GM10266 (cell line): ENCODE results near the gene ANXA11.
"Not testable (repeated sequence)": the region's sequence is repeated elsewhere in the genome, so short reads cannot be mapped to it uniquely, and the experiment has no call there.

Experiments
- DNase-seq: peaks from one replicate; pipeline ENCODE4 v3.0.0; 2012; ENCODE audit errors: extremely low spot score
- TF ChIP-seq, protein P1 (sequence below): IDR thresholded peaks from 2 replicates; pipeline ENCODE4 v1.5.1; 2012; ENCODE audit warnings: mild to moderate bottlenecking, low read depth; ENCODE audit not compliant: control insufficient read depth, insufficient read depth; ENCODE audit errors: missing control alignments

Gene ANXA11

GRCh38 chr10:80218878-80219277 is 13.5 kb upstream of the ANXA11 start:
- DNase-seq = not testable (repeated sequence)

DNA sequence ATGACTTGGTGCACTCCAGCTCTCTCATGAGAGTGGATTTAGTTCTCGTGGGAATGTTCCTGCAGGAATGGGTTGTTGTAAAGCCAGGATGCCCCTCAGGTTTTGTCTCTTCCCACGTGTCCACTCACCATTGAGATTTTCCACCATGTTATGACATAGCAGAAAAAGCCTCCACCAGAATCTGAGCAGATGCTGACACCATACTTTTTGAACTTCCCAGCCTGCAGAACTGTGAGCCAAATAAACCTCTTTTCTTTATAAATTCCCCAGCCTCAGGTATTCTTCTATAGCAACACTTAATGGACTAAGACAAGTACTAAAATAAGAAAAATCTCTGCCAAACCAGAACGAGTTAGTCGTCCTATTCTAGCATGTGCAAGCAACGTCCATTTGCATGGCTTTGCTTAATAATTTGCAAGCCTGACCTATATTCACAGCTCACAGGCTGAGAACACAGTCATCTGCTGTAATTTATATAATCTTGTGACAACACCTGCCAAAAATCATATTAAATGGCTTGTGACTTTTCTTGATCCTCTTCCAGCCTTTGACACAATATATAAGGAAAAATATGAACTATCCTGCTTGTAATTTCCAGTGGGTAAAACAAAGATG is 9.1 kb upstream of the ANXA11 start:
- not testable (repeated sequence) for DNase-seq

DNA sequence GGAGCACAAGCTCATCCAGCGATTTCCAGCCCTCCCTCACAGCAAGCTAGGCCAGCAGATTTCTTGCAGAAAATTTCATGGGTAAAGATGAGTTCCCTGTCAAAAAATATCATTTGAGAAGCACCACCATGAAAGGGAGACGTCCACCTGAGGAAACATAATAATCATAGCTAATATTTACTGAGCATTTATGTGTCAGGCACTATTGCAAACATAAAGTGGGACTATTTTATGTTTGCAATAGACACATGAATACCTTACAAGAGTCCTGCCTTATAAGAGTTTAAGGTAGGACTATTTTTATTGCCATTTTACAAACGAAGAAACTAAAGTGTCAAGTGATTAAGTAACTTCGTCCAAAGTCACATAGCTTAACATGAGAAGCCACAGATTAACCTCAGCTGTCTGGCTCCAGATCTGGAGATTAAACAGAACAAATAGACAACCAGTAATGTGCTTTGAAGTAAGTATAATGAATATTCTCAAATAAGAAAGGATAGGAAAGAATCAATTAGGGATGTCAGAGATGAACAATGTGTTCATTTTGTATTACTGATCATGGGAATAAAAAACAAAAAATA is 7.3 kb upstream of the ANXA11 start:
- not testable (repeated sequence) for DNase-seq

- no peak for DNase-seq
- TF ChIP-seq, protein P1, sequence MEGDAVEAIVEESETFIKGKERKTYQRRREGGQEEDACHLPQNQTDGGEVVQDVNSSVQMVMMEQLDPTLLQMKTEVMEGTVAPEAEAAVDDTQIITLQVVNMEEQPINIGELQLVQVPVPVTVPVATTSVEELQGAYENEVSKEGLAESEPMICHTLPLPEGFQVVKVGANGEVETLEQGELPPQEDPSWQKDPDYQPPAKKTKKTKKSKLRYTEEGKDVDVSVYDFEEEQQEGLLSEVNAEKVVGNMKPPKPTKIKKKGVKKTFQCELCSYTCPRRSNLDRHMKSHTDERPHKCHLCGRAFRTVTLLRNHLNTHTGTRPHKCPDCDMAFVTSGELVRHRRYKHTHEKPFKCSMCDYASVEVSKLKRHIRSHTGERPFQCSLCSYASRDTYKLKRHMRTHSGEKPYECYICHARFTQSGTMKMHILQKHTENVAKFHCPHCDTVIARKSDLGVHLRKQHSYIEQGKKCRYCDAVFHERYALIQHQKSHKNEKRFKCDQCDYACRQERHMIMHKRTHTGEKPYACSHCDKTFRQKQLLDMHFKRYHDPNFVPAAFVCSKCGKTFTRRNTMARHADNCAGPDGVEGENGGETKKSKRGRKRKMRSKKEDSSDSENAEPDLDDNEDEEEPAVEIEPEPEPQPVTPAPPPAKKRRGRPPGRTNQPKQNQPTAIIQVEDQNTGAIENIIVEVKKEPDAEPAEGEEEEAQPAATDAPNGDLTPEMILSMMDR = no peak
Measured at GRCh38 chr10:80211786-80212185, 6.4 kb upstream of the ANXA11 start.

GRCh38 chr10:80210259-80210658 is 4.9 kb upstream of the ANXA11 start:
- no peak for DNase-seq
- TF ChIP-seq, protein P1 = no peak

DNA sequence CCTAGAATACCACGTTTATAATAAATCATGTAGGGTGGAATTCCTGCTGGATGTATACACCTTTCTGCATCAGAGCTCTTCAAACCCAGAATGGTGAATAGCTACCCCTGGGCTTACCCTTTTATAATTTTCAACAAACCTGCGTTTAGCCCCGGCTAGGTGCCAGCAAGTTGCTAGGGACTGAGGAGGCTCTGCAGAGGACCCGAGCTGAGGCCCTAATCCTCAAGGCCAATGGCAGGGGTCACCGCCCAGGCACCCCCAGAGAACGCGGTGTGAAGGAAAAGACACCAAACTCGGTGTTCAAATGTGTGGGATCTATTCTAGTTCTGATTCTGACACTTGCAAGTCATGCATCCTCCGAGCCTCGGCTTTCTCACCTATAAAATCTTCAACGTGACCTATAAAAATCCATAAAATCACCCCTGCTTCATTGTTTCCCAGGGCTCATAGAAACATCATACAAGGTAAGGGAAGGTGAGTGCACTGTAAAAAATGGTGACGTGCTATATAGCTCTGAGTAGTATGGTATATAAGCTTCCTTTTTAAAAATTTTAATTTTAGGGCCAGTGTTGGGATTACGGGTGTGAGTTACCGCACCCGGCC is 2.5 kb upstream of the ANXA11 start:
- no peak for DNase-seq

DNA sequence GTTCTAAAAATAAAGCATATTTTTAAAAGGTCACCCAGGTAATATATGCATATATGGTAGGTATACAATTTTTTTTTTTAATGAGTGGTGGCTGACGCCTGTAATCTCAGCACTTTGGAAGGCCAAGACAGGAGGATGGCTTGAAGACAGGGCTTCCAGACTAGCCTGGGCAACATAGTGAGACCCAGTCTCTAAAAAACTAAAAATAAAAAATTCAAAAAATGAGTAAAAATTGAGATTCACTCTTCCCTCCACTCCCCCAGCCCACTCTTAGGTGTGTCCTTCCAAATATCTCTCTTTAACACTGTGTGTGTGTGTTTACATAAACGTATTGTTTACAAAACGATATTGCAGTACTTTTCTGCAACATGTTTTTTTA is 929 bp upstream of the ANXA11 start:
- TF ChIP-seq, protein P1 = no peak

More for the DNA sequence above, 2.5 kb upstream of the ANXA11 start:
- TF ChIP-seq, protein P1 = no peak

GRCh38 chr10:80204677-80205476 is 460 bp downstream of the ANXA11 start:
- peak; percentile 73 for DNase-seq
- TF ChIP-seq, protein P1 = no peak

More for the DNA sequence above, 929 bp upstream of the ANXA11 start:
- peak; percentile 15 for DNase-seq
